WERI-Rb-1 (cell line): ENCODE measurements around the gene LINC01488.

Source experiments
- DNase-seq: peaks from one replicate; pipeline ENCODE4 v3.0.0-alpha.2; 2020
- H3K27ac ChIP-seq: fragments of 250-450 bp; sonication (Bioruptor Pico); 2 replicates; pipeline ENCODE4 v1.5.1; 2020; ENCODE audit warnings: mild to moderate bottlenecking, moderate library complexity
- H3K27me3 ChIP-seq: fragments of 250-450 bp; sonication (Bioruptor Pico); 2 replicates; pipeline ENCODE4 v1.5.1; 2021; ENCODE audit warnings: mild to moderate bottlenecking, low read depth, moderate library complexity; ENCODE audit not compliant: insufficient read depth, severe bottlenecking
- H3K36me3 ChIP-seq: fragments of 250-450 bp; sonication (Bioruptor Pico); 2 replicates; pipeline ENCODE4 v1.5.1; 2020; ENCODE audit warnings: mild to moderate bottlenecking, moderate library complexity
- H3K4me3 ChIP-seq: 2 replicates; pipeline ENCODE4 v1.5.1; 2011; ENCODE audit warnings: low read depth, mild to moderate bottlenecking, control low read depth, low read length
- H3K9me3 ChIP-seq: fragments of 250-450 bp; sonication (Bioruptor Pico); 2 replicates; pipeline ENCODE4 v1.5.1; 2021; ENCODE audit warnings: mild to moderate bottlenecking, moderate library complexity; ENCODE audit not compliant: severe bottlenecking
- CTCF ChIP-seq: IDR thresholded peaks from 2 replicates; pipeline ENCODE4 v1.5.1; 2011; ENCODE audit warnings: low read depth, mild to moderate bottlenecking, control low read depth, inconsistent platforms, low read length

The LINC01488 gene

GRCh38 chr11:69468221-69468620, 13.2 kb upstream of the LINC01488 start:
- peaks cover 57% of the 10 kb centered on the region for H3K27me3 ChIP-seq
- no peak for TF ChIP-seq CTCF
- no peak overlapping the region for H3K27ac ChIP-seq
- no peaks in the 10 kb centered on the region for H3K9me3 ChIP-seq
- no peaks in the 10 kb centered on the region for H3K36me3 ChIP-seq
- DNase-seq: no peak
- no peak overlapping the region for H3K4me3 ChIP-seq

- Histone ChIP-seq H3K9me3 (peaks cover 5% of the 10 kb centered on the region), H3K27me3 (peaks cover 47% of the 10 kb centered on the region), H3K36me3 (no peaks in the 10 kb centered on the region), H3K4me3 (no peak overlapping the region), H3K27ac (no peak overlapping the region)
- TF ChIP-seq CTCF: no peak
- no peak for DNase-seq
These were observed 12.3 kb upstream of the LINC01488 start for GRCh38 chr11:69468911-69469885.

- TF ChIP-seq CTCF: no peak
- no peak for DNase-seq
- Histone ChIP-seq H3K36me3 (no peaks in the 10 kb centered on the region), H3K27me3 (peaks cover 44% of the 10 kb centered on the region), H3K27ac (no peak overlapping the region), H3K4me3 (no peak overlapping the region), H3K9me3 (peaks cover 5% of the 10 kb centered on the region)
These were observed 11.2 kb upstream of the LINC01488 start for GRCh38 chr11:69470301-69470700.

GRCh38 chr11:69470793-69471728, 10.4 kb upstream of the LINC01488 start:
- TF ChIP-seq CTCF: no peak

GRCh38 chr11:69471729-69472540, 9.5 kb upstream of the LINC01488 start:
- Histone ChIP-seq H3K9me3 (peaks cover 5% of the 10 kb centered on the region), H3K27ac (no peak overlapping the region), H3K4me3 (no peak overlapping the region), H3K36me3 (no peaks in the 10 kb centered on the region), H3K27me3 (peaks cover 46% of the 10 kb centered on the region)
- no peak for TF ChIP-seq CTCF
- no peak for DNase-seq

More at GRCh38 chr11:69470793-69471728, 10.4 kb upstream of the LINC01488 start:
- H3K9me3 ChIP-seq: peaks cover 5% of the 10 kb centered on the region
- H3K27me3 ChIP-seq: peaks cover 43% of the 10 kb centered on the region
- no peak overlapping the region for H3K27ac ChIP-seq
- no peak for DNase-seq
- H3K4me3 ChIP-seq: no peak overlapping the region
- H3K36me3 ChIP-seq: no peaks in the 10 kb centered on the region
